ENCODE measurements around the gene EPHX1. TPM values are rescaled to one million over a fixed set of nuclear protein-coding genes. Genes with fewer than 3 reads are reported as not detected.
A peak's percentile ranks its signal among the peaks of the same experiment; 100 is the strongest.

Gene EPHX1
- total RNA-seq, 1 donor from 2014 or later: 50.4 TPM

DNA sequence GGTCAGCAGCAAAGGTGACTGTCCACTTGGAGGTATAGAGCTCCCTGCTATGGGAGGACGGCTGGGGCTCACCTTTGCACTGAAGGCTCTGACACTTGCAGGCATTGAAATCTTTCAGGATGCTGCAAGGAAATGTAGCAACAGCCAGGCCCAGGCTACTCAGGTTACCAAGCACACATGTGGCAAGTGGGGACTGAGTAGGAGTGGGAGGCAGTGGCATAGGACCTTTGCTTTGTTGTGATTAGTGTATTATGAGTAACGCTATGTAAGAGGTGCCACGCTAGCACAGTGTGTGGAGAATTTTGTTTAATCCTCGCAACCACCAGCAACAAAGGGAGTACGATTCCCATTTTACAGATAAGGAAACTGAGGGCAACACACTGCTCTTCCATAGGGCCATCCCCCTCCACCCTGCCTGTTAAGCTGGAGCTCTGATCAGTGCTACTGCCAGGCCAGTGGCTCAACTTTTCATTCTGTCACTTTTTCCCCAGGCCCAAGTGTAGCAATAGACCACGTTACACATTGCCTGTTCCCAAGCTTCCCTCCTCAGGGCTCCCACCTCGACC lies 51.0 kb downstream of the EPHX1 start:
- DNase-seq (ENCODE audit: low read depth in 2 of 2): no peak

DNA sequence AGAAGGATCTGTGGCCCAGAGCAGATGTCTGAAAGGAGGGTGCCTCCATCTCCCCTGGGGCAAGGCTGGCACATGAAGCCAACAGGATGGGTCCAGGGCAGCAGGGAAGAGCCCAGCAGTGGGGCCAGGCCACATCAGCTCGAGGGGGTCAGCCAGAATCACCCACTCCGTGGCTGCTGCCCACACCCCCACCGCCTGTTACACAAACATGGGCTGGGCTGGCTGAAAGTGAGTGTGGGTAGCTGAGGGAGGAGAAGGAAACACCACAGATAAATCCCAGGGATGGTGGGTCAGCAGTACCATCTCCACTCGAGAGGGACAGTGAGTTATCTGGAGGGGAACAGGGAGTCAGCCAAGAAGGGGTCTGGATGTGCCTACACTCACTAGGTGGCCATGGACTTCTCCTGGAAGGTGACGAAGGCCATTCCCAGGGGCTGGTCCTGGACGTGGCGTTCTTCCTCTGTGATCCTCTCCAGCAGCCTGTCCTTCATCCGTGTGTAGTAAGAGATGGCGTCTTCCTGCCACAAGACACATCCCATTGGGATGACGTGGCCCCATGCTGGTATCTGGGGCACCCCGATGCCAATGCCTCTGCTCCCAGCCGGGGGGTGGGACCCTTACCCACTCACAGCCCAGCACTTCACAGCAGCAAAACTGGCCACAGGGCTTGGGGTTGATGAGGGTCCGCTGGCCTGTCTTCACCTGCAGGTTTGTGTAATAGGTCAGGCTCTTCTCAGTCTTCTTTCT lies 52.1 kb downstream of the EPHX1 start:
- no peak for DNase-seq (ENCODE audit: low read depth in 2 of 2)

GRCh38 chr1:225862581-225862950 lies 52.6 kb downstream of the EPHX1 start:
- DNase-seq (ENCODE audit: low read depth in 2 of 2): no peak

GRCh38 chr1:225863167-225863566 lies 53.2 kb downstream of the EPHX1 start:
- peak in 1 of 2 donors; percentile 64 for DNase-seq (ENCODE audit: low read depth in 2 of 2)

DNA sequence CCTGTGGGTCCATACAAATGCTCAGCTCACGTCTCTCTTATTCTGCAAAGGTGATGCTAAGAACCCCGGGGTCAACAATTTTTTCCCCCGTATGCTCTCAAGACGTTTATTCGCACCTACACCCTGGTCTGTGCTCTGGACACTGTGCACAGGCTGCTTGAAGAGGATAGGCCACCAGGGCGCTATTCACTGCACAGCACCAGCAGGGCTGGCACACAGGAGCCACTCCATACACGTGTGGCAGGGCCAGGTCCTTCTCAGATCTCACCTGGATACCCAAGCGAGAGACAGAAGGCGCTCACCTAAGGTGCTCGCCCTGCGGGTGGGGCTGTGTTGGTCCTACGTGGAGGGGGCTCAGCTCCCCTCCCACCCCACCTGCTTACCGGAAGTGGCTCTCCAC lies 55.6 kb downstream of the EPHX1 start:
- DNase-seq (ENCODE audit: low read depth in 2 of 2): no peak

DNA sequence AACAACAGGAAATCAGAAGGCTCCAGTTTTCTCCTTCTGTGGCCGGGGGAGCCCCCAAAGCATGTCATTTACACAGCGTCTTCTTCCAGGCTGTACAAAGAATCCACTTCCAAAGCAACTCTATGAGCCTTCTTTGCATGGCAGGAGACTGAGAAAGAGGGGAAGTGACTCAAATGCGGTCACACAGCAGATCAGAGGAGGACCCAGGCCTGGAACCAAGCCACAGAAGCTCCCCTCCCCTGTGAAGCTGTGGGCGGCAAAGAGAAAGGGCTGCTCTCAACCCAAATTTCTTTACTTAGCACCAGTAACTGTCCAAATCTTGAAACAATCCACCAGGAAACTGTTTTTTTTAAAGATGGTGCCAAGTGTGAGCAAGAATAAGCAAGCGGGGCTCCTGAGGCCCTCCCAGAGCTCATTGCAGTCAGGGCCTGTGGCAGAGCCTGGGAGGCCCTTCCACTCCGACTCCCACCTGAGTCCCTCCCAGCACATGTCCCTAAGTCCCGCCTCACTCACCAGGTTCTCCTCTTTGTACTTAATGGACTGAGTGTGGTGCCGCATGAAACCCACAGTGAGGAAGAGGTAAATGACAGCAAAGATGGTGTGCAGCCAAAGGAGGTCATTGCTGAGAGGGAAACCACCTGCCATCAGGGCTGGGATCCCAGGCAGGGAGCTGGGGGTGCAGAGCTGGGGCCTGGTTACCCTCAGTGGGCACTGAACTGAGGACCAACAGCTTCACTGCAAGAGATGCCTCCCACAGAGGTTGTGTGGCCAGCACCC lies 56.3 kb downstream of the EPHX1 start:
- DNase-seq (ENCODE audit: low read depth in 2 of 2): peak; percentile 35 to 83

DNA sequence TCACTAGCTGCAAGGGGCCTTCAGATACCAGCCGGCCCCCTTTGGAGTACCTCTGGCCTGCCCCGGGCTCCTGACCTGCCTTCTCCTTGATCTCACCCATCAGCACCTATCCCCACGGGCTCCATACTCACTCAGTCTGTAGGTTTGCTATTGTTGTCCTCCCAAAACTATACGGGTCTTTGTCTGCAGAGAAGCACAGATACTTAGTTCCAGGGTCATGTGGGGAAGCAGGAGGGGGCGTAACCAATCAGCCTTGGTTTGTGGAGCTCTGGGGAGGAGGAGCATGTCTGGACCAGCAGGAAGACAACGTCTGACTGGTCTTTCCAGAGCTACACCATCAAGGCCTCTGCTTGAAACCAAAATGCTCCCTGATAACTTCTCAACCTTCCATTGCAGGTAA lies 57.1 kb downstream of the EPHX1 start:
- DNase-seq (ENCODE audit: low read depth in 2 of 2): no peak

DNA sequence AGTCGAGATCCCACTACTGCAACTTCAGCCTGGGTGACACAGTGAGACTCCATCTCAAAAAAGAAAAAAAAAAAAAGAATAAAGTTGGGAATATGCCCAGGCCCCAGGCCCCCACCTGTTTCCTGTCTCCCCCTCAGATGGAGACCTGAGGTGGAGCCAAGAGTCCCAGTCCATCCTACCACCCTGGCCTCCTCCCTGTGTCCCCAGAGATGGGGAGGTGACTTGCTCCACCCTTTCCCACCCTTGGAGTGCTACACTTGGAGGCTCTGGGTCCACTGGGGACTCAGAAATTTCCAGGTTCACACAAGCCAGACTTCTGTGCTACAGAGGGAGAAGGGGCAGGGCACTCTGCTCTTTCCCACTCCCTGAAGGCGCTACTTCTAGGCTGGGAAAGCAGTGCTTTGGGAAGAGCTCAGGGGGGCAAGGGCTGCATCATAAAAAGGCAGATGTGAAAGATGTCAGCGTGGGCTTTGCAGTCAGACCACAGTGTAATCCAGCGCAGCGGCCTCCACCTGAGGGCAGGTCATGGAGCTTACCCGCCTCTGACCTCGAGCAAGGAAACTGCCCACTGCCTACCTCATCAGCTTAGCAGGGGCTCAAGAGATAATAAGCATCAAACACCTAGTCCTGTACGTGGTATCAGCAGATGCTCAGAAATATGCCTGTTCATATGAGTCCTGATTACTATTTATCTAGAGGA lies 58.9 kb downstream of the EPHX1 start:
- no peak for DNase-seq (ENCODE audit: low read depth in 2 of 2)

GRCh38 chr1:225870911-225871310 lies 61.0 kb downstream of the EPHX1 start:
- peak in 1 of 2 donors; percentile 36 for DNase-seq (ENCODE audit: low read depth in 2 of 2)

GRCh38 chr1:225871359-225872074 lies 61.6 kb downstream of the EPHX1 start:
- peak in 1 of 2 donors; percentile 54 for DNase-seq (ENCODE audit: low read depth in 2 of 2)

DNA sequence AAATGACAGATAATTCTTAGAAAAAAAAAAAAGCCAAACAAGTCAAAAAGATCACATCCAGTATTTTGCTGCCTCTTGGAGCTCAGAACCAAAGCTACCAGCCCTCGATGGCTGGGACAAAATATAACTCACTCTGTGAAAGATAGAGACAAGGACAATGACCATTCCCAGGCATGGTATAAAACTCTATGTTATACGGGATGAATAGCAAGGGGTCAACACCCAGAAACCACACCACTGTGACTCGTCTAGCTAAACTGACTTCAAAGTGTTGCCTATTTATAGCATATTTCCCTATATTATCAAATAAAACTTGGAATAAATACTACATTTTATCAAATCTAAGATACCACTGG lies 62.1 kb downstream of the EPHX1 start:
- DNase-seq (ENCODE audit: low read depth in 2 of 2): no peak

GRCh38 chr1:225873281-225873850 lies 63.4 kb downstream of the EPHX1 start:
- no peak for DNase-seq (ENCODE audit: low read depth in 2 of 2)

DNA sequence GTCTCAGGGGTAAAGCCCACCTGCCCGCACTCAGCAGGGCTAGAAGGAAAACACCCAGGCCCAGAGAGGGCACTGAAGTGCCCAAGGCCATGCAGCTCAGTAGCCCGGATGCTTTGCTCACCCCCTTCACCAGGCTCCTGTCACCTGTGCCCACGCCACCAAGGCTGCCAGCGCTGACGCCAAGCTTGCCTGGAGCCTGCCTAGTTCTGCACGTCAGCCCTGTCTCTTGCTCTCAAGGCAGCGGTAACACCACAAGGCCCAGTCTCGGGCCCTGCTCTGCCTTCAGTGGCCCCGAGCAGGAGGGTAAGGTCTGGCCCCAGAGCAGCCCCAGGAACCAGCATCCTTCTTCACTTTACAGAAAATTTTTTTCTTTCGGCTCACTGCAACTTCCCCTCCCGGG lies 64.5 kb downstream of the EPHX1 start:
- DNase-seq (ENCODE audit: low read depth in 2 of 2): no peak

GRCh38 chr1:225875044-225875815 lies 65.3 kb downstream of the EPHX1 start:
- no peak for DNase-seq (ENCODE audit: low read depth in 2 of 2)

- no peak for DNase-seq (ENCODE audit: low read depth in 2 of 2)
Observed at GRCh38 chr1:225876900-225877510, 67.1 kb downstream of the EPHX1 start.

DNA sequence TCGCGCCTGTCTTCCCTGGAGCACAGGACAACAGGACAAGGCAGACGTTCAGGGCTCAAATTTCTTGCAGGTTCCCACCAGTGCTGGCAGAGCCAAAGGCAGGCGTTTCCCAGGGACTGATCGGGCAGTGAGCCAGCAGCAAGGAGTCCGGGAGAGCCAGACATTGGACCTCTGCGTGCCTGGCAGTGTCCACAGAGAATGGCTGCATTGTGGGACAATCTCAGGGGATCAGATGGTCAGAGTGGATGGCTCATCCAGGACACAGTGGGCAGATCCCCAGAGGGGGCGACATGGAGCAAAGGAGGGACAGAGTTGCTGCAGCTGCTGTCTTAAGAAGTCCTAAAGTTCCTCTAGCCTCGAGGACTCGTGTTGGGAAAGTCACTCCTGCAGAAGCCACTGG lies 67.7 kb downstream of the EPHX1 start:
- DNase-seq (ENCODE audit: low read depth in 2 of 2): peak in 1 of 2 donors; percentile 66

DNA sequence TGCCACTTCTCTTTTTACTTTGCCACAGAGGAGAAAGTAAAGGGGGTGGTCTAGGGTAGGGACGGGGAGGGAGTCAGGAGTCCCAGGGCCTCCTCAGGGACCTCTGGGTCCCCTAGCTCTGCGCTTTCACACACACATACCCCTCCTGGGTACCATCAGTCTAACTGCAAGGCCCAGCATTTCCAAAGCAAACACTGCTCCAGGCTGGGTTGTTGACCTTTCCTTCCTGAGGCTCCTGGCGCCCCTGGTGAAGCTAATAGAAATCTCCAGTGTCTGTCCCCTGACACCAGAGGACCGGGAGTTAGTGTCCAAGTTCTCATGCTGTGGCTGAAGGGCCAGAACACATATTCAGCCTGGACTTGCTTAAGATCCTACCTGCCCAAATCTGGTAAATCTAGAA lies 68.4 kb downstream of the EPHX1 start:
- DNase-seq (ENCODE audit: low read depth in 2 of 2): no peak

DNA sequence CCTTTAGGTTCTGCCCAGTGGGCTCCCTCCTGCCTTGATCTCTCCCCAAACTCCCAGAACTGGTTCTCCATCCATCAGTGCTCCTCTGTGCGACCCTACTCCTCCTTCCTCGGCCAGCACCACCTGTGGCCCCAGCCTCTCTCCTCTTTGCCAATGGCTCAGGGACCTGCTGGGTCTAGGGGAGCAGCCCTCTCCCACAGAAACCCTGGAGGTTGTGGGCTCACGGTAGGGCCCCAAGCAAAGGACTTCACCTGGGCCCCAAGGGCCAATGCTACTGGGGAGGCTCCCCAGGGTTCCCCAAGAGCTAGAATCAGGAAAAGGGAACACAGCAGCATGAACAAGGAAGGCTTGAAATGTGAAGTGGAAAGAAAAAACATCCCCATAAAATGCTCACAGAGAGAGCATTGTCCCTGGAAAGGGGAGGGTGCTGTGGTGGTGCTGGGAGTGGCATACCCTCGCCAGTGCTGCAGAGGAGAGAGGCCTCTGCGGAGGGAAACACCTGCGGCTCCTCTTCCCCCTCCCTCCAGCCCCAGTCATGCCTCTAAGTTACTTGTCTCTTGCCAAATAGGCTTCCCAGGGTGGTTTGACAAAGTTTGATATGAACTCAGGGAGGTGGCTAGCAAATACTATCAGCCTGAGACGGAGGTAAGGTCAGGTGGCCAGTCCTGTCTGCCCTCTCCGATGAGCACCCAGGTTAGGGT lies 69.7 kb downstream of the EPHX1 start:
- no peak for DNase-seq (ENCODE audit: low read depth in 2 of 2)

GRCh38 chr1:225880222-225880588 lies 70.3 kb downstream of the EPHX1 start:
- DNase-seq (ENCODE audit: low read depth in 2 of 2): no peak

Measured in lung microvascular endothelial cell (primary cell).